Measurements from ENCODE around the gene ZNF70.

Gene ZNF70

DNA sequence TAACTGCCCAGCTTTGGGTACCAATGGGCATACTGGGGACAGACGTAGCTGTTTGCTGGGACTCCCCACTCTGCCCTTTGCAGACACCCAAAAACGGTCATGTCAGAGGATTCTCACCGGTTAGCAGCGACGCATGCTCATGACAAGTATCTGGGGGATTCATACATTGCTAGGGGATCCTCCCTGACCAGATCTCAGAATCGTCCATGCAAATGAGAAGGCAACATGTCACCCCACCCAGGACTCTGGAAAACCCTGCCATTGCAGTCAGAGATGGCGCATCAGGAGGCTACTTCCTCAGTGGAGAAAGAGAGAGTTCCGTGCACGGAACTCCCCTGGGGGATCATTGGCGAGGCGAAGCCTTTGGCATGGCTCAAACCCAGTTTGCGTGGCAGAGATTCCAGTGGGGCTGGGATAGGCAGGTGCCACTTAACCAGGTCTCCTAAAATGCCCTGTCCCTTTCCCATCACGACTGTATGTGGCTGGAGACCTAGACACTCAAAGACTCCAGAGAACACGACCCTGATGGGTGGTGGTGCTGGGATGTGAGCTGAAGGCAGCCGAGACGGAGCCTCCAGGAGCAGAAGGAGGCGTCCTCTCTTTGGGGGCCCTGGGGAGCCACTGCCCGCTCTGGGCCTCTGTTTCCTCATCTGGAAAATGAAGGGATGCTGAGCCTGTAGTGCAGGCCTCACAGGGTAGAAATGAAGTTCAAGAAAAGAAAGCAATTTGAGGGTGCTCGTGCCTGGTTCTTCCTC lies 55.2 kb downstream of the ZNF70 start:
- in situ Hi-C loops (cut with MboI; ENCODE audit: low sequenced_read_pairs), result no loop called here

DNA sequence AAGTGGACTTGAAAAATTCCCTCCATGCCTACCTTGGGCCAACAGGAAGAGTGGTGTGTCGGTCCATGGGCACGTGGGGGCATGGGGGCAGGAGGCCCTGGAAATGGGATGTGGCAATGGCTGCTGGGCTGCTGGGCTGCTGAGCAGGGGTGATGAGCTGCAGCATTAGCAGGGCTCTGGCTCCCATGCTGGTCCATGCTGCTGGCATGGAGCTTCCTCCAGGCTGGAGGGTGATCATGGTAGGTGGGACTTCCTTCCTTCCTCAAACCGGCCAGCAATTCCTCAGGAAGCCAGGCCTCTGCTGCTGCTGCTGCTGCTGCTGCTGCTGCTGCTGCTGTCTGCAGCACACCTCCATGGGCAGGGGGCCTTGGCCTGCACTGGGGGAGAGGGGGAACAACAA lies 55.8 kb downstream of the ZNF70 start:
- in situ Hi-C loops (cut with MboI; ENCODE audit: low sequenced_read_pairs), result no loop called here

DNA sequence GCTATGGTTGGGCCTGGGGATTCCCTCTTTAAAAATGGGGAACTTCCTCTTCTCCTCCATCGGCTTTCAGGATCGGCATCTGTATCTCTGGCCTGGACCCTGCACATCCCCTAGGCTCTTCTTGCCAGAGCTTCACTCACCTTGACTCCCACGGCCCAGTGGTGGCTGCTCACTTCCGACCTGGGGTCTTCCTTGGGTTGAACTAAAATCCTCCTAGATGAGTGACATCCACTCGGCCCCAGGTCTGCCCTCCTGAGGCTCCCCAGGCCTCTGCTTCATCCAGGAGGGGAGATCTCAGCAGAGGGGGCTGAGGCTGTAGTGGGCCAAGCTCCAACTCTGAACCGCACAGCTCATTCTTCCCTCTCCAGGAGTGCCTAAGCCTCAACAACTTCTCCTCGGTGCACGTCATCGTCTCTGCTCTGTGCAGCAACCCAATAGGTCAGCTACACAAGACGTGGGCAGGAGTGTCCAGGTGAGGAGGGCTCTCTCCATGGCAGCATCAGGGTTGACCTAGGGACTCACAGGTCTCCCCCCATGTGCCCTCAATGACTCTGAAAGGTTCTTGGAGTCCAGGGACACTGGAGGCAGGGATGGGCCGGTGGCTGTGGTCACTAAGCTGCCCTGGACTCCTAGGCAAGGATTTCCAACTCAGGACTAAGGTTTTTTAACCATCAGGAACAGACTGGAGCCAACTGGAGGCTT lies 56.8 kb downstream of the ZNF70 start:
- in situ Hi-C loops (cut with MboI; ENCODE audit: low sequenced_read_pairs), result no loop called here

DNA sequence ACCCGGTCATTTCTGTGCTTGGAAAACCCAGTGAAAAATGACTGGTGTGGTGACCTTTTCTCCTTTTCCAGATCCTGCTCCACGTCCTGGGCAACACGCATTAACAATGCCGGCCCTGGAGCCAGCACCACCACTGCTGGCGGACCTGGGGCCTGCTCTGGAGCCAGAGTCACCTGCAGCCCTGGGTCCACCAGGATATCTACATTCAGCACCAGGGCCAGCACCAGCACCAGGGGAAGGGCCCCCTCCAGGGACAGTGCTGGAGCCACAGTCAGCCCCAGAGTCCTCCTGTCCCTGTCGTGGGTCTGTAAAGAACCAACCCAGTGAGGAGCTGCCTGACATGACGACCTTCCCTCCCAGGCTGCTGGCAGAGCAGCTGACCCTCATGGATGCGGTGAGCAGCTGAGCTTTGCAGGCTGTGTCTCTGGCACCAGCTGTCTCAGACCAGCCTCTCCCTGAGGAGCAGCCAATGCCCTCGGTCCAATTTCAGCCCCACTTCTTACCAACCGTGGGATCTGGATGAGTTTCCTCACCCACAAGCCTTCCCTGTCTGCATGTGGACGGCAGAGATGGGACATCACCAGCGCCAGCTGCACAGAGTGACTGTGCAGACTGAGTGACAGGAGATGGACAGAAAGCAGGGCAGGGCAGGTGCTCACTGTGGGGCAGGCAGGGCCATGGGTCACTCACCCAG lies 58.2 kb downstream of the ZNF70 start:
- in situ Hi-C loops (cut with MboI; ENCODE audit: low sequenced_read_pairs), result no loop called here

DNA sequence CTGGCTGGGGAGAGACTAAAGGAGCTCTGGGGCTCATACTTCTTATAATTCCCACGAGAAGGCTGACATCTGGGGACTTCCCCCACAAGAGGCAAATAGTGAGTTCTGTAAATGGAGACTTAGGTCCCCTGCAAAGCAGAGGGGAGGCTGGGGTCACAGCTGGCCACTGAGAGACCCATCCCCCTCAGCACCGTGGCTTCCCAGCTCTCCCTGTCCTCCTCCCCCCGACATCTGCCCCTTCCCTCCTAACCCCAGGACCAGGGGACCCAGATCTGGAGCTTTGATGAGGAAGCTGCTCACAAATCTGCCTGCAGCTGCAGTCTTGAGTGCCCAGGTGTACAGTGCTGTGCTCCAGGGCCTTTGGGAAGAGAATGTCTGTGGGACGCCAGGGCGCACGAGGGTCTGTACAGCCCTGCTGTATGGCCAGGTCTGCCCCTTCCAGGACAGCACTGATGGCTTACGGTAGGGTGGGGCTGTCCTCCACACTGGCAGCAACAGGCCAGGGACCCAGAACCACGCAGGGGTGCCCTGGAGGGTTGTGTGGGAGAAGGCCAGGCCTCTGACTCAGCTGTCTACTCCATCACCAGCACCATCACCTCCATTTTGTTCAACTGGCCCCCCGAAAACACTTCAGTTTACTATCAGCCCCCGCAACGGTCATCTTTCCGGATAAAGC lies 59.0 kb downstream of the ZNF70 start:
- in situ Hi-C loops (cut with MboI; ENCODE audit: low sequenced_read_pairs), result no loop called here

DNA sequence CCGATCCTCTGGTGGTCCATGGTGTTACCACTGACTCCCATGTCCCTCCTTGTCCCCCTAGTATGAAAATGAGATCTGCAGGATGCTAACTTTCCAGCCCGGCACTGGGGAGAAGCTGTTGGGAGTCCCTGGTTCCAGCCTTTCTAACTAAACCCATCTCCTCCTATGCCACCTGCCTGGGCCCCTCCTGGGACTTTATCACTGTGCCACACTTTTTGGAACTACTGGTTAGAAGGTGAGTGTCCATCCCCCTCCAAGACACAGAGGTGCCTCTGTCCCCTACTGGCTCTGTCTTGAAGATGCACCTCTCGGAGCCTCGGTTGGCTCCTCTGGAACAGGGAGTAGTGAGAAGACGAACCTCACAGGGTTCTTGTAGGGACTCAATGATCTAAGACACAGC lies 60.2 kb downstream of the ZNF70 start, which contains the start of gene RGL4:
Gene RGL4 (plus strand): TSS at position 301 of the 400 bp plus-strand sequence. CDS start 1,018 bp downstream, outside the sequence.
- in situ Hi-C loops (cut with MboI; ENCODE audit: low sequenced_read_pairs), result no loop called here

DNA sequence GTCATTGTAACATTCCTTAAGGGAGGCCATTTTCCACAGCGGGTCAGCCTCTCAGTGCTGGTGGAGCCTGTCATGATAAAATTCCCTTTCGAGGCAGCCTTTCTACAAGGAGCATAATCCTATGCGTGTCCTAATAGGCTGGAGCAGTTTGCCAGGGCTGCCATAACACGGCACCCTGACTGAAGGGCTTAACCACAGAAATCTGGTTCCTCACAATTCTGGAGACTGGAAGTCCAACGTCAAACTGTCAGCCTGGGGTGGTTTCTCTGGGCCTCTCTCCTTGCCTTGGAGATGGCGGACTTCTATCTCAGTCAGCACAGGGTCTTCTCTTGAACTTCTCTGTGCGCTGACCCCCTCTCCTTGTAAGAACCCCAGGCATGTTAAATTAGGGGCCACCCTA lies 61.5 kb downstream of the ZNF70 start:
- in situ Hi-C loops (cut with MboI; ENCODE audit: low sequenced_read_pairs), result no loop called here

All from HL-60/S4 treated with phorbol 12-myristate 13-acetate at 8.2 ng/mL for 4 days and 3 days (cell line).